Right renal pelvis (tissue), 4 donors: ENCODE measurements around the gene MCRIP2. TPM values are rescaled to one million over a fixed set of nuclear protein-coding genes. Genes with fewer than 3 reads are reported as not detected.
"Not testable (repeated sequence)": the region's sequence is repeated elsewhere in the genome, so short reads cannot be mapped to it uniquely, and the experiment has no call there.

Experiments used
- DNase-seq, 4 donors: peaks; one replicate each; pipeline ENCODE4 v3.0.0-alpha.2; 2013; ENCODE audit warnings: low read depth in 4 of 4, low spot score in 3 of 4, missing footprints in 1 of 4
- polyA plus RNA-seq, 4 donors: library from polyadenylated mRNA; unstranded; fragments of 120-200 nt; gene quantifications; one replicate each; pipeline ENCODE4 v1.2.1, GENCODE V29; 2013; ENCODE audit not compliant: insufficient read length in 4 of 4

The MCRIP2 gene
- 10 to 100 TPM; 15.4 to 28.0 (median 17.3) TPM for polyA plus RNA-seq

- DNase-seq, result no peak
Measured at GRCh38 chr16:641326-642188, at the start of gene MCRIP2. MCRIP2 (plus strand) TSS chr16:641828; CDS start chr16:641992, 164 bp downstream.

GRCh38 chr16:591892-592517 is 49.6 kb upstream of the MCRIP2 start:
- DNase-seq, result no peak

GRCh38 chr16:592518-593306 is 48.9 kb upstream of the MCRIP2 start:
- DNase-seq, result no peak

- no peak for DNase-seq
Measured at GRCh38 chr16:593406-593805, 48.2 kb upstream of the MCRIP2 start.

- no peak for DNase-seq
Measured at GRCh38 chr16:593807-594206, 47.8 kb upstream of the MCRIP2 start.

- DNase-seq, result no peak
Measured at GRCh38 chr16:595094-595528, 46.5 kb upstream of the MCRIP2 start.

GRCh38 chr16:595942-596735 is 45.5 kb upstream of the MCRIP2 start:
- DNase-seq, result no peak

GRCh38 chr16:596736-597060 is 44.9 kb upstream of the MCRIP2 start:
- DNase-seq, result no peak

- not testable (repeated sequence) for DNase-seq
Measured at GRCh38 chr16:597655-598054, 44.0 kb upstream of the MCRIP2 start.

- DNase-seq, result no peak
Measured at GRCh38 chr16:598823-599739, 42.5 kb upstream of the MCRIP2 start.

GRCh38 chr16:600781-601180 is 40.8 kb upstream of the MCRIP2 start:
- DNase-seq, result no peak

- no peak for DNase-seq
Measured at GRCh38 chr16:603933-604332, 37.7 kb upstream of the MCRIP2 start.

- DNase-seq, result no peak
Measured at GRCh38 chr16:606656-607307, 34.8 kb upstream of the MCRIP2 start.

GRCh38 chr16:608019-608418 is 33.6 kb upstream of the MCRIP2 start:
- no peak for DNase-seq

- no peak for DNase-seq
Measured at GRCh38 chr16:609316-609715, 32.3 kb upstream of the MCRIP2 start.

GRCh38 chr16:609984-610383 is 31.6 kb upstream of the MCRIP2 start:
- DNase-seq, result no peak

GRCh38 chr16:610513-611381 is 30.9 kb upstream of the MCRIP2 start:
- no peak for DNase-seq

GRCh38 chr16:615122-615521 is 26.5 kb upstream of the MCRIP2 start:
- no peak for DNase-seq
